ENCODE results near the gene OR10P1.

Gene OR10P1

DNA sequence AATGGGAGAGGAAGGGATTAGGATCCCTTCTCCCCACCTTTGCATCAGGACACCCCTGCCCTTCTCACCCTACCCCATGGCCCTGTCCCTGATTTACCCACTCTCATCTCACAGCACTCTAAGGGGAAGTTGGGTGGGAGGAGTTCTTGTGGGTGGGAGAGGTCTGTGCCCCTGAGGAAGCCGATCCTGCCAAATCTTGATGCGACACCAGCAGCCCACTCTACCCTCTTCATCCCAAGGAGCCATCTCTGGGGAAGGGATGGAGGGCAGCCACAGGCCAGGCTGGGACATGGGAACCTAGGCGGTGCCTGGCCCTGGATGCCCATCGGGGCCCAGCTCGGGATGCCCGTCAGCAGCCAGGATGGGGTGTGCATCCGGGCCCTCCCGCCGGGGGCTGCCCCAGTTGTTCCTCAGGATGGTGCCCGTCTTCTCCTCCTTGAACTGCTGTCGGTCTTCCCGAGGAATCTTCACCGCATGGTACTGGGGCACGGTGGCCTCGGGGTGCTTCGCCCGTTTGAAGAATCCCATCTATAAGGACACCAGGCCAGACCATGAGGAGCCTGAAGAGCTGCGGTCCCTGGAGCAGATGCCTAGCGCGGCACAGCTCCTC is 48.2 kb downstream of the OR10P1 start:
- DNase-seq (ENCODE audit: low read depth in 2 of 2): no peak

DNA sequence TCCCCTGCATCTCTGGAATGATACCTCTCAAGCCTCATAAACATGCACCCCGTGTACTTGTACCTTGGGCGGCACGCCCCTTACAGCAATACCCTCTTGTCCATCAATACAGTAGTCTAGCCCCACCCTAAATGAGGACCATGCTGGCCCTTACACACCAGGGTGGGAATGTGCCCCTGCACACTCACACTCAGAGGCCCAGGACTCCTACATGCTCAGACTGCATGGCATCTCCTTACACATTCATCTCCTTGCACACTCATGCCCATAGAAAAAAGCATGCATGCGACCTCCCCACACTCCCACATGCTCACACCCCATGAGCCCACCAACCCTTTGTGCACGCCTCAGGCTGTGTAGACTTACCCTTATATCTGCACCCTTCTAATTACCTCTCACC is 49.0 kb downstream of the OR10P1 start:
- no peak for DNase-seq (ENCODE audit: low read depth in 2 of 2)

DNA sequence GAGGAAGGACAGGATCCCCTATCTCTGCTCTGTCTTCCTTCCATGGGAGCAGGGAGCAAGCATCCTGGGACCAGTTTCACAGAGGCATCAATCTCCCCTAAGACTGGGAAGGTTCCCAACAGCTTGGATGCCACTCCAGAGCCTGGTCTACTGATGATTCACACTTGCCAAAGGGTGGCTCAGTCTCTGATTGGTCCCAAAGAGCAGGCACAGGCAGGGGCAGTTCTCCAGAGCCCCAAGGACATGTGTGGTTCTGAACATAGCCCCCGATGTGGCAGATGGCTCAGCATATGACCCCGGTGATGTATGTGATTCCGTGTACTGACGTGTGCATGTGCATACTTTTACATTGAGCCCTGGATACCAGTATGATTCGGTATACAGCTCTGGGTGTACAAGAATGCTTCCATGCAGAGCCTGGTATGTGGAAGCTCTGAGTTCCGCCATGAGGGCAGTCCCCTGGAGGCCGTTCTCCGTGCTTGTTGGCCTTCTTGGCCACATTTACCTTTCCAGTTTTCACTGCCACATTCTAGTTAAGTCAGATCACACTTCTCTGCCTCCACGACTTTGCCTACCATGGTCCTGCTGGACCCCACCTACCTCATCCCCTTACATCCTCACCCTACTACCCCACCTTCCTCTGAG is 49.8 kb downstream of the OR10P1 start:
- DNase-seq (ENCODE audit: low read depth in 2 of 2): no peak
